Mesendoderm (in vitro differentiated cells): ENCODE data around the gene GHRH.

Experiments
- DNase-seq: peaks from one replicate; pipeline ENCODE4 v3.0.0; 2013
- H2AK5ac ChIP-seq: 2 replicates; pipeline ENCODE4 v1.6.1; 2013; ENCODE audit warnings: low read length, inconsistent platforms
- H2BK120ac ChIP-seq: 2 replicates; pipeline ENCODE4 v1.6.1; 2013; ENCODE audit warnings: low read depth, mild to moderate bottlenecking, low read length, moderate library complexity, mixed read lengths
- H2BK15ac ChIP-seq: replicated peaks from 2 replicates; pipeline ENCODE4 v1.6.1; 2013; ENCODE audit warnings: low read depth, mild to moderate bottlenecking, moderate library complexity
- H2BK5ac ChIP-seq: 2 replicates; pipeline ENCODE4 v1.6.1; 2013; ENCODE audit warnings: low read length, inconsistent platforms
- H3K18ac ChIP-seq: 2 replicates; pipeline ENCODE4 v1.6.1; 2013; ENCODE audit warnings: mild to moderate bottlenecking, low read length, mixed read lengths
- H3K23ac ChIP-seq: one replicate; pipeline ENCODE4 v1.6.1; 2013; ENCODE audit warnings: low read length
- H3K27ac ChIP-seq: 2 replicates; pipeline ENCODE4 v1.5.1; 2013; ENCODE audit warnings: low read depth, mild to moderate bottlenecking, inconsistent platforms, low read length, moderate library complexity
- H3K27me3 ChIP-seq: 2 replicates; pipeline ENCODE4 v1.6.1; 2013; ENCODE audit warnings: low read length, control low read depth, mild to moderate bottlenecking, inconsistent platforms; ENCODE audit not compliant: insufficient read depth, poor library complexity
- H3K36me3 ChIP-seq: 2 replicates; pipeline ENCODE4 v1.6.1; 2013; ENCODE audit warnings: low read length, inconsistent platforms; ENCODE audit not compliant: control insufficient read depth, insufficient read depth
- H3K4ac ChIP-seq: one replicate; pipeline ENCODE4 v1.6.1; 2013; ENCODE audit warnings: low read depth, mild to moderate bottlenecking, low read length, moderate library complexity
- H3K4me1 ChIP-seq: 2 replicates; pipeline ENCODE4 v1.6.1; 2013; ENCODE audit warnings: low read depth, low read length, inconsistent platforms; ENCODE audit not compliant: control insufficient read depth
- H3K4me2 ChIP-seq: 2 replicates; pipeline ENCODE4 v1.6.1; 2013; ENCODE audit warnings: low read length
- H3K4me3 ChIP-seq: 2 replicates; pipeline ENCODE4 v1.5.1; 2013; ENCODE audit warnings: mild to moderate bottlenecking, low read length
- H3K56ac ChIP-seq: one replicate; pipeline ENCODE4 v1.6.1; 2013; ENCODE audit warnings: low read length
- H3K79me1 ChIP-seq: 2 replicates; pipeline ENCODE4 v1.6.1; 2013; ENCODE audit warnings: low read length, inconsistent platforms
- H3K79me2 ChIP-seq: 2 replicates; pipeline ENCODE4 v1.6.1; 2013; ENCODE audit warnings: mild to moderate bottlenecking, low read length; ENCODE audit not compliant: control insufficient read depth, insufficient read depth
- H3K9ac ChIP-seq: 2 replicates; pipeline ENCODE4 v1.6.1; 2013; ENCODE audit warnings: low read length, inconsistent platforms
- H4K5ac ChIP-seq: one replicate; pipeline ENCODE4 v1.6.1; 2013; ENCODE audit warnings: low read length
- H4K8ac ChIP-seq: one replicate; pipeline ENCODE4 v1.6.1; 2013; ENCODE audit warnings: low read depth, mild to moderate bottlenecking, control low read depth, low read length, moderate library complexity
- WGBS: extraction: QIAGEN DNeasy Blood & Tissue Kit; methylation state at CpG from one replicate; pipeline ENCODE4 v1.1.7; 2013; ENCODE audit warnings: low lambda C conversion rate, missing lambda C conversion rate; ENCODE audit not compliant: insufficient coverage; ENCODE audit errors: extremely low coverage; 5-methylcytosine and 5-hydroxymethylcytosine counted together

The GHRH gene

DNA sequence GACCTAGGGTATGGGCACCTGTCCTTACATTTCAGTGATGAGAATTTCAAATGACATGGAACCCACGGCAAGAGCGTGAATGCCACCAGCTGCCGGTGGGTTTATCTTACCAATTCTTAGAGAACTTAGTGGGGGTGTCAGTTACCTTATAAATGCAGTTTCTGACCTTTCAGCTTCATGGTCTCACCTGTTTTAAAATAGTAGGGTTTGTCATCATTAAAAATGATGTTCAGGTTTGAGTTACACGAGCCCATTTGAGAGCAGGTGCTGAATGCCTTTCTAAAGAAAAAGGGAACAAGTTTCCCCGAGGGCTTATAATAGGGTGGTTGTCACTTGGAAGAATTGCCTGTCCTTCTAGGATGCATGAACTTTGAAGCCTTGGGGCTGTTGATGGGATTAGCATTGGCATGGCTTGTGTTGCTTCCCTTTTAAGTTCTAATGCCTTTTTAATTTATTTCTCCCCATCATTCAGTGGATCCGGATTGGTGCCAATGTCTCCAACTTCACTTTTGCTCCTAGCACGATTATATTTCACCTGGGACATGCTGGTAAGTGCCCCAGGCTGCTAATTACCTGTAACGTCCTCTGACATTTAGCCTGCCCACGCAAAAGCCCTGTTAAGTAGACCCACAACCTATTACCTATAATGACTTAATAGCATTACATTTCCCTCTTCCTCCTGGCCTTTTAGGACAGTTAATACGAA, 27.9 kb downstream of the GHRH start:
- H3K23ac ChIP-seq, result no peak overlapping the region
- no peak overlapping the region for H4K8ac ChIP-seq
- no peaks in the 10 kb centered on the region for H3K79me2 ChIP-seq
- no CpG with 5 or more reads among the region's 10 CpGs for WGBS
- no peak overlapping the region for H3K4ac ChIP-seq
- no peak overlapping the region for H3K18ac ChIP-seq
- no peak overlapping the region for H2AK5ac ChIP-seq
- H3K4me3 ChIP-seq, result no peak overlapping the region
- no peak overlapping the region for H2BK5ac ChIP-seq
- DNase-seq, result no peak
- no peak overlapping the region for H3K9ac ChIP-seq
- no peak overlapping the region for H3K27ac ChIP-seq
- H3K79me1 ChIP-seq, result no peaks in the 10 kb centered on the region
- H4K5ac ChIP-seq, result no peak overlapping the region
- H3K4me1 ChIP-seq, result no peaks in the 10 kb centered on the region
- H3K56ac ChIP-seq, result no peak overlapping the region
- H2BK15ac ChIP-seq, result no peak overlapping the region
- no peaks in the 10 kb centered on the region for H3K27me3 ChIP-seq
- H3K36me3 ChIP-seq, result peaks cover 29% of the 10 kb centered on the region
- H3K4me2 ChIP-seq, result no peak overlapping the region
- no peak overlapping the region for H2BK120ac ChIP-seq

DNA sequence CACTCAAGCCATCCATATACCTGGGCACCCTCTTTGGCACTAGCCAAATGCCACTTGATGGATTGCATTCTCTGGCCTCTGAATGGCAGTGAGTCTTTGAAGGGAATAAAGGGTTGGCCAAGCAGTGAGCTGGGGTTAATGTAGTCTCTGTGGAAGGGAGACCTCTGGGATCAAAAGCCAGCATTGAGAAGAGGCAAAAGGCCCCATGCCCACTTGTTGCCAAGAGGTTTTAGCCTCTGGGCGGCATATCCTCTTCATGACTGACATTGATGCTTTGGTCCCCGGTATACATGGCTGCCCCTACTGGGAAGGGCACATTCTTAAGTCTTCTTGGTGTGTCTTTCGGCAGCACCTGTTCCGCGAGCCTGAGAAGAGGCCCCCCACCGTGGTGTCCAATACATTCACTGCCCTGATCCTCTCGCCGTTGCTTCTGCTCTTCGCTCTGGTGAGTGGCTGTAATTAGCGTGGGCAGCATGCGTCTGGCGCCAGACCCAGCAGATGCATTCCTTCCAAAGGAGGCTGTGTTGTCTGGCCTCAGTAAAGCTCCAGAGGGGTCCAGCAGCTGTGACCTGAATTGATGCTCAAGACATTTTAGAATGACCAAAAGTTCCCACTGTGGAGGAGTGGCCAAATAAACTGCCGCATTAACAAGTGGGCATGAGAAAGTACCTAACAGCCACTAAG, 29.5 kb downstream of the GHRH start:
- H4K8ac ChIP-seq, result no peak overlapping the region
- H2AK5ac ChIP-seq, result no peak overlapping the region
- H2BK5ac ChIP-seq, result no peak overlapping the region
- H3K79me2 ChIP-seq, result no peaks in the 10 kb centered on the region
- DNase-seq, result no peak
- H3K56ac ChIP-seq, result no peak overlapping the region
- H2BK120ac ChIP-seq, result no peak overlapping the region
- H2BK15ac ChIP-seq, result no peak overlapping the region
- peaks cover 28% of the 10 kb centered on the region for H3K36me3 ChIP-seq
- H3K23ac ChIP-seq, result no peak overlapping the region
- H3K18ac ChIP-seq, result no peak overlapping the region
- H3K79me1 ChIP-seq, result no peaks in the 10 kb centered on the region
- H3K27me3 ChIP-seq, result no peaks in the 10 kb centered on the region
- no peaks in the 10 kb centered on the region for H3K4me1 ChIP-seq
- H3K4ac ChIP-seq, result no peak overlapping the region
- H3K4me2 ChIP-seq, result no peak overlapping the region
- H3K4me3 ChIP-seq, result no peak overlapping the region
- no peak overlapping the region for H3K27ac ChIP-seq
- no CpG with 5 or more reads among the region's 13 CpGs for WGBS
- H3K9ac ChIP-seq, result no peak overlapping the region
- no peak overlapping the region for H4K5ac ChIP-seq

GRCh38 chr20:37230200-37230599, 31.4 kb downstream of the GHRH start:
- no peaks in the 10 kb centered on the region for H3K4me1 ChIP-seq
- H3K18ac ChIP-seq, result no peak overlapping the region
- H3K79me1 ChIP-seq, result no peaks in the 10 kb centered on the region
- no CpG with 5 or more reads among the region's 6 CpGs for WGBS
- no peak overlapping the region for H3K27ac ChIP-seq
- no peak overlapping the region for H2BK120ac ChIP-seq
- H3K56ac ChIP-seq, result no peak overlapping the region
- H2AK5ac ChIP-seq, result no peak overlapping the region
- H3K79me2 ChIP-seq, result no peaks in the 10 kb centered on the region
- H3K4me3 ChIP-seq, result no peak overlapping the region
- H3K36me3 ChIP-seq, result peaks cover 33% of the 10 kb centered on the region
- H3K27me3 ChIP-seq, result no peaks in the 10 kb centered on the region
- no peak overlapping the region for H3K4ac ChIP-seq
- H3K4me2 ChIP-seq, result no peak overlapping the region
- H3K9ac ChIP-seq, result no peak overlapping the region
- H4K5ac ChIP-seq, result no peak overlapping the region
- DNase-seq, result no peak
- H2BK5ac ChIP-seq, result no peak overlapping the region
- H2BK15ac ChIP-seq, result no peak overlapping the region
- no peak overlapping the region for H3K23ac ChIP-seq
- H4K8ac ChIP-seq, result no peak overlapping the region

GRCh38 chr20:37229357-37229756, 32.3 kb downstream of the GHRH start:
- DNase-seq, result no peak

GRCh38 chr20:37228656-37229055, 33.0 kb downstream of the GHRH start:
- H3K79me1 ChIP-seq, result no peaks in the 10 kb centered on the region
- H3K79me2 ChIP-seq, result no peaks in the 10 kb centered on the region
- H3K36me3 ChIP-seq, result peaks cover 31% of the 10 kb centered on the region
- H3K4me2 ChIP-seq, result no peak overlapping the region
- H3K18ac ChIP-seq, result no peak overlapping the region
- H3K23ac ChIP-seq, result no peak overlapping the region
- WGBS, result no CpG with 5 or more reads among the region's 5 CpGs
- no peak for DNase-seq
- no peak overlapping the region for H3K56ac ChIP-seq
- no peak overlapping the region for H2AK5ac ChIP-seq
- no peak overlapping the region for H3K4me3 ChIP-seq
- H4K8ac ChIP-seq, result no peak overlapping the region
- H3K27me3 ChIP-seq, result no peaks in the 10 kb centered on the region
- no peaks in the 10 kb centered on the region for H3K4me1 ChIP-seq
- no peak overlapping the region for H2BK5ac ChIP-seq
- no peak overlapping the region for H2BK120ac ChIP-seq
- no peak overlapping the region for H4K5ac ChIP-seq
- no peak overlapping the region for H3K4ac ChIP-seq
- H3K27ac ChIP-seq, result no peak overlapping the region
- no peak overlapping the region for H2BK15ac ChIP-seq
- H3K9ac ChIP-seq, result no peak overlapping the region

More at GRCh38 chr20:37229357-37229756, 32.3 kb downstream of the GHRH start:
- Histone ChIP-seq H3K36me3 (peaks cover 32% of the 10 kb centered on the region), H4K8ac (no peak overlapping the region), H4K5ac (no peak overlapping the region), H3K4me3 (no peak overlapping the region), H3K23ac (no peak overlapping the region), H3K9ac (no peak overlapping the region), H2AK5ac (no peak overlapping the region), H3K56ac (no peak overlapping the region), H3K79me2 (no peaks in the 10 kb centered on the region), H3K4me1 (no peaks in the 10 kb centered on the region), H3K79me1 (no peaks in the 10 kb centered on the region), H3K4me2 (no peak overlapping the region), H3K27ac (no peak overlapping the region), H2BK5ac (no peak overlapping the region), H3K27me3 (no peaks in the 10 kb centered on the region), H3K4ac (no peak overlapping the region), H2BK120ac (no peak overlapping the region), H3K18ac (no peak overlapping the region), H2BK15ac (no peak overlapping the region)
- WGBS, result no CpG with 5 or more reads among the region's 4 CpGs
